HG03354 (cell line): ENCODE data around the gene OR6C70.

Experiments
- ATAC-seq: cut with Tn5 transposase; IDR thresholded peaks from one replicate; pipeline ENCODE4 v1.9.1; 2021; ENCODE audit warnings: mild to moderate bottlenecking; ENCODE audit not compliant: unreplicated experiment, poor library complexity, severe bottlenecking

The OR6C70 gene

GRCh38 chr12:55425954-55426353 is 44.0 kb downstream of the OR6C70 start, which contains the start of gene OR6C76:
Gene OR6C76 (plus strand): TSS chr12:55426254. CDS start chr12:55426254, 0 bp downstream.
- ATAC-seq, result no peak

- no peak for ATAC-seq
Observed at GRCh38 chr12:55420307-55420962, 49.5 kb downstream of the OR6C70 start.
